Breast epithelium (tissue), 3 donors: ENCODE results near the gene KRTAP1-1.

ENCODE experiments used
- CTCF ChIP-seq, 3 donors: fragments of 450-650 bp; IDR thresholded peaks; one replicate each; pipeline ENCODE4 v1.5.1; 2016 to 2017; ENCODE audit warnings: antibody characterized with exemption in 3 of 3, mild to moderate bottlenecking in 3 of 3, moderate library complexity in 3 of 3
- POLR2A ChIP-seq: fragments of 450-650 bp; IDR thresholded peaks from one replicate; pipeline ENCODE4 v1.6.1; 2016; ENCODE audit warnings: antibody characterized with exemption, mild to moderate bottlenecking, moderate library complexity

- TF ChIP-seq POLR2A (no peak), CTCF (IDR thresholded peaks at IDR 0.05) (no peak)
Measured at GRCh38 chr17:41013606-41014005, 27.6 kb downstream of the KRTAP1-1 start.
